K562 (cell line): ENCODE measurements around the gene C2orf92. TPM values are rescaled to one million over a fixed set of nuclear protein-coding genes. Genes with fewer than 3 reads are reported as not detected.

ENCODE experiments used
- ATF2 ChIP-seq: sonication (generic); formaldehyde crosslinking; IDR thresholded peaks from 2 replicates; pipeline ENCODE4 v1.8.1; 2022; ENCODE audit warnings: missing genetic modification reagents
- BDP1 ChIP-seq: IDR thresholded peaks from 3 replicates; pipeline ENCODE4 v1.6.1; 2011; ENCODE audit not compliant: insufficient read length, insufficient read depth
- CHD1 ChIP-seq: fragments of 200-600 bp; sonication (generic); IDR thresholded peaks from one replicate; pipeline ENCODE4 v1.6.1; 2012; ENCODE audit warnings: mild to moderate bottlenecking, moderate library complexity, low read length, inconsistent platforms
- CXXC5 ChIP-seq: fragments of 250-450 bp; sonication (Bioruptor Pico); IDR thresholded peaks from 2 replicates; pipeline ENCODE4 v1.8.0; 2022; ENCODE audit warnings: inconsistent platforms, mild to moderate bottlenecking, moderate library complexity
- HNRNPL ChIP-seq: fragments of 200-400 bp; formaldehyde crosslinking; IDR thresholded peaks from 2 replicates; pipeline ENCODE4 v1.6.1; 2017; ENCODE audit warnings: low read depth, mild to moderate bottlenecking, low read length
- HNRNPLL ChIP-seq: fragments of 200-400 bp; formaldehyde crosslinking; IDR thresholded peaks from 2 replicates; pipeline ENCODE4 v1.6.1; 2017; ENCODE audit warnings: low read length, low read depth, mild to moderate bottlenecking; ENCODE audit not compliant: poor library complexity, severe bottlenecking
- HOXB6 ChIP-seq: fragments of 250-450 bp; sonication (Bioruptor Pico); IDR thresholded peaks from 2 replicates; pipeline ENCODE4 v1.5.1; 2022; ENCODE audit warnings: mild to moderate bottlenecking, borderline replicate concordance
- JUN ChIP-seq, 2 experiments: sonication (generic) in 1 of 2; formaldehyde crosslinking in 1 of 2; IDR thresholded peaks; 2 replicates each; pipeline versions ENCODE4 v1.6.1 to v1.8.0; 2012 to 2022; ENCODE audit warnings: borderline replicate concordance in 2 of 2, mild to moderate bottlenecking in 2 of 2, improper control_type of control experiment in 1 of 2, low read depth in 1 of 2, low read length in 1 of 2, missing genetic modification reagents in 1 of 2
- JUNB ChIP-seq: fragments of 450-650 bp; formaldehyde crosslinking; conservative IDR thresholded peaks from 2 replicates; pipeline ENCODE4 v1.4.0; 2020; ENCODE audit warnings: mild to moderate bottlenecking
- MTA3 ChIP-seq: fragments of 450-650 bp; formaldehyde crosslinking; IDR thresholded peaks from 2 replicates; pipeline ENCODE4 v1.6.1; 2017; ENCODE audit warnings: mild to moderate bottlenecking, borderline replicate concordance
- RBM25 ChIP-seq: fragments of 200-400 bp; formaldehyde crosslinking; IDR thresholded peaks from 2 replicates; pipeline ENCODE4 v1.6.1; 2018; ENCODE audit warnings: low read length, low read depth, moderate library complexity; ENCODE audit not compliant: severe bottlenecking
- SMARCC2 ChIP-seq: fragments of 450-650 bp; IDR thresholded peaks from 2 replicates; pipeline ENCODE4 v1.6.1; 2017; ENCODE audit warnings: antibody characterized with exemption, moderate library complexity, mild to moderate bottlenecking, low read depth
- SP2 ChIP-seq: IDR thresholded peaks from 2 replicates; pipeline ENCODE4 v1.6.1; 2011; ENCODE audit warnings: mild to moderate bottlenecking, low read depth, low read length, moderate library complexity; ENCODE audit not compliant: poor library complexity, severe bottlenecking; ENCODE audit errors: extremely low read depth
- TCF3 ChIP-seq: sonication (generic); formaldehyde crosslinking; IDR thresholded peaks from 2 replicates; pipeline ENCODE4 v1.4.0; 2020; ENCODE audit warnings: mild to moderate bottlenecking, missing genetic modification reagents
- TFAP4 ChIP-seq: sonication (generic); formaldehyde crosslinking; IDR thresholded peaks from 2 replicates; pipeline ENCODE4 v1.8.0; 2022; ENCODE audit warnings: missing genetic modification reagents, mild to moderate bottlenecking, moderate library complexity, borderline replicate concordance
- ZFPM2 ChIP-seq: fragments of 250-450 bp; sonication (Bioruptor Pico); IDR thresholded peaks from 2 replicates; pipeline ENCODE4 v1.5.1; 2022; ENCODE audit warnings: mild to moderate bottlenecking
- ZFX ChIP-seq: sonication (generic); formaldehyde crosslinking; IDR thresholded peaks from 2 replicates; pipeline ENCODE4 v1.8.0; 2022; ENCODE audit warnings: mild to moderate bottlenecking, missing genetic modification reagents, moderate library complexity
- ZNF282 ChIP-seq: sonication (generic); formaldehyde crosslinking; IDR thresholded peaks from 2 replicates; pipeline ENCODE4 v1.8.1; 2023; ENCODE audit warnings: missing genetic modification reagents
- ZNF347 ChIP-seq: fragments of 450-650 bp; formaldehyde crosslinking; IDR thresholded peaks from 2 replicates; pipeline ENCODE4 v1.4.0; 2020; ENCODE audit warnings: low read depth, mild to moderate bottlenecking, moderate library complexity
- ZNF586 ChIP-seq: fragments of 450-650 bp; formaldehyde crosslinking; conservative IDR thresholded peaks from 2 replicates; pipeline ENCODE4 v1.4.0; 2020; ENCODE audit warnings: mild to moderate bottlenecking, moderate library complexity
- ZNF75A ChIP-seq: fragments of 450-650 bp; formaldehyde crosslinking; IDR thresholded peaks from 2 replicates; pipeline ENCODE4 v1.4.0; 2020; ENCODE audit warnings: mild to moderate bottlenecking
- polyA plus RNA-seq, 8 experiments: library from polyadenylated mRNA; depleted of rRNA in 4 of 8; stranded (reverse) in 5 of 8; unstranded in 3 of 8; fragments of >200 nt; fragmentation: Nextera tagmentation in 2 of 8; fragmentation: Illumina TruSeq in 1 of 8; extraction: Ambion mirVana in 2 of 8; extraction: Trizol in 1 of 8; gene quantifications; 2 replicates each; pipeline versions ENCODE4 v1.2.1 to v1.2.3, GENCODE V29; 2011 to 2014; ENCODE audit warnings: inconsistent platforms in 1 of 8, missing spikeins in 1 of 8
- total RNA-seq, 7 experiments: library from RNA; depleted of rRNA in 6 of 7; stranded (reverse); fragments of >200 nt in 6 of 7; fragmentation: Illumina TruSeq in 2 of 7; extraction: Trizol in 2 of 7; gene quantifications; 2 replicates each; pipeline versions ENCODE4 v1.2.1 to v1.2.3, GENCODE V29; 2011 to 2021; ENCODE audit warnings: low replicate concordance in 1 of 7
- TF ChIP-seq, protein P1 (sequence below), 2 experiments: IDR thresholded peaks; 2 replicates each; pipeline ENCODE4 v1.6.1; 2012; ENCODE audit warnings: improper control_type of control experiment in 2 of 2, low read depth in 2 of 2, low read length in 2 of 2, borderline replicate concordance in 1 of 2

C2orf92 gene
- total and polyA plus RNA-seq, 9 of the 15 experiments (the other 6 are each of a cell fraction or from before 2014, with no cell fraction given): 0.65 to 6.8 (median 3.6) TPM

DNA sequence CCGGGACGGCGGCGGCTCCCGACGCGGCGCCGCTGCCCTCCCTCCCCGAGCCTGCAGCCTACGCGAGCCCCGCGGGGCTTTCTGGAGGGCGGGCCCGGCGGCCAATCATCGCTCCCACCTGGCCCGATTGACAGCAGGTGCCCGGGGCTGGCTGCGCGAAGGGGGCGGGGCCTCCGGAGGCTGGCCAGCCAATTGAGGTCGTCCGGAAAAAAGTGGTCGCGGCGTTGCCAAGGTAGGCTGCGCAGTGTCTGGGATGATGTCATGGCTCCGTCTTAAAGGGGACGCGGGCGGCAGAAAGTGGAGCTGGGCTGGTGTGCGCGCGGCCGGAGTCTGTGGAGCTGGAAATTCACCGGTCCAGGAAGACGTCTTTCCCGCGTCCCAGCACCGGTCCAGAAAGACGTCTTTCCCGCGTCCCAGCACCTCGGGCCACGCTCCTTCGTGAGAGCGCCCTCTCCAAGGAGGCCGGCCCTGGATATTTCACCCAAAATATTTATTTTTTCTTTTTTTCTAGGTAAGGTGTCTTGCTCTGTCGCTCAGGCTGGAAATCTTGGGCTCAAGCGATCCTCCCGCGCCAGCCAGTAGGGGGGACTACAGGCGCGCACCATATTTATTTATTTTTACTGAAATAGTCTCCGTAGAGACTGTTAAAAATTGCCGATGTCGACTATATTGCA, 5.4 kb upstream of the C2orf92 start, which contains the start of gene ACTR1B (continued):
- TF ChIP-seq ZNF586 (no peak), ZFX (CRISPR knock-in tag) (peak; percentile 72), SMARCC2 (0 out of 2 replicates have a peak, but pooled peaks have one; percentile 29), CXXC5 (CRISPR knock-in tag) (peak; percentile 87), JUN (IDR thresholded peaks at IDR 0.05; ENCODE audit: borderline replicate concordance, low read depth, low read length) (peak; percentile 97), JUN (CRISPR knock-in tag; IDR thresholded peaks at IDR 0.05; ENCODE audit: borderline replicate concordance) (peak; percentile 72; the same call in 1 of the 2 replicates), CHD1 (peak; percentile 31), MTA3 (peak; percentile 44; the same call in 1 of the 2 replicates), TFAP4 (CRISPR knock-in tag) (peak; percentile 74), RBM25 (peak; percentile 97), HNRNPLL (peak; percentile 75), ZNF282 (no peak), ZFPM2 (no peak), TCF3 (CRISPR knock-in tag) (no peak), ZNF75A (CRISPR knock-in tag) (0 out of 2 replicates have a peak, but pooled peaks have one; percentile 13), BDP1 (no peak), ATF2 (peak; percentile 95), HOXB6 (CRISPR knock-in tag) (no peak), ZNF347 (CRISPR knock-in tag) (no peak), HNRNPL (no peak), SP2 (peak; percentile 67), JUNB (CRISPR knock-in tag) (no peak)
- TF ChIP-seq, protein P1, sequence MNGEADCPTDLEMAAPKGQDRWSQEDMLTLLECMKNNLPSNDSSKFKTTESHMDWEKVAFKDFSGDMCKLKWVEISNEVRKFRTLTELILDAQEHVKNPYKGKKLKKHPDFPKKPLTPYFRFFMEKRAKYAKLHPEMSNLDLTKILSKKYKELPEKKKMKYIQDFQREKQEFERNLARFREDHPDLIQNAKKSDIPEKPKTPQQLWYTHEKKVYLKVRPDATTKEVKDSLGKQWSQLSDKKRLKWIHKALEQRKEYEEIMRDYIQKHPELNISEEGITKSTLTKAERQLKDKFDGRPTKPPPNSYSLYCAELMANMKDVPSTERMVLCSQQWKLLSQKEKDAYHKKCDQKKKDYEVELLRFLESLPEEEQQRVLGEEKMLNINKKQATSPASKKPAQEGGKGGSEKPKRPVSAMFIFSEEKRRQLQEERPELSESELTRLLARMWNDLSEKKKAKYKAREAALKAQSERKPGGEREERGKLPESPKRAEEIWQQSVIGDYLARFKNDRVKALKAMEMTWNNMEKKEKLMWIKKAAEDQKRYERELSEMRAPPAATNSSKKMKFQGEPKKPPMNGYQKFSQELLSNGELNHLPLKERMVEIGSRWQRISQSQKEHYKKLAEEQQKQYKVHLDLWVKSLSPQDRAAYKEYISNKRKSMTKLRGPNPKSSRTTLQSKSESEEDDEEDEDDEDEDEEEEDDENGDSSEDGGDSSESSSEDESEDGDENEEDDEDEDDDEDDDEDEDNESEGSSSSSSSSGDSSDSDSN (IDR thresholded peaks at IDR 0.05; ENCODE audit: borderline replicate concordance in 1 of 2, low read depth in 2 of 2, low read length in 2 of 2): peak in 1 of 2 experiments; percentile 35; a peak in 1 of 4 replicates
